Left forelimb (tissue), 1 donor: Measurements from ENCODE around the gene NEK7.

Experiments used
- DNase-seq: peaks from one replicate; pipeline ENCODE4 v3.0.0-alpha.2; 2018; ENCODE audit warnings: low spot score

The NEK7 gene

DNA sequence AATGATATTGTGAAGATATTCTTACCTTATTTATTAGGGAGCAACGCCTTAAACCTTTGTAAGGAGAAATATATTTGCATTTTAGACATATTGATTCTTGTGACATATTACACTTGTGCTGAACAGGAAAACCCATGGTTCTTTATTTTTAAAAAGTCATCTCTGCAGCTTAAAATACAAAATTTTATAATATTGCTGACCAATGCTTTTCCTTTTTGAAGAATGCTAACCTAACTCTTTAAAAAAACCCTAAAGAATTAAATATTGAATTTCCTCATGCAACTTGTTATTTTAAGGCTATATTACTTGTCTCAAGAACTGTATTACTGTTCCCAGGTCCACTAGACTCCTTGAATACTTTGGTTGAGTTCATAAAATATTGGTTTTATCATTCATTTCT, 99.0 kb downstream of the NEK7 start:
- no peak for DNase-seq

DNA sequence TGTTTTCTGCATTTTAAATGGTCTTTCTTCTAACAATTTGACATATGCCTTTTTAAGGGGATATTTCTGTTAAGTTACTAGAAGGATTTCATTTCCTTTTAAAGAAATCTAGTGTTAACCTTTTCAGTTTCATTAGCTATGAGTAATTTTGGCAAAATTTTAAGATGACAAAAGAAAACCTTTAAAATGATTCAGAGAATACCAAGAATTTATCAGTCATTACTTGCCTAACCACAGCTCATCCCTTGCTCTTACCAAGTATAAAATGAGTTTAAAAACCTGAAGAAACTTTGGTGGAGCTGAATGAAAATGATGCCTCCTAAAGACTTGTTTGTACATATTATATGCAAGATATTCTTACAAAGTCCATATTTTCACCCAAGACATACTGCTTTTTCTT, 101.7 kb downstream of the NEK7 start:
- no peak for DNase-seq

DNA sequence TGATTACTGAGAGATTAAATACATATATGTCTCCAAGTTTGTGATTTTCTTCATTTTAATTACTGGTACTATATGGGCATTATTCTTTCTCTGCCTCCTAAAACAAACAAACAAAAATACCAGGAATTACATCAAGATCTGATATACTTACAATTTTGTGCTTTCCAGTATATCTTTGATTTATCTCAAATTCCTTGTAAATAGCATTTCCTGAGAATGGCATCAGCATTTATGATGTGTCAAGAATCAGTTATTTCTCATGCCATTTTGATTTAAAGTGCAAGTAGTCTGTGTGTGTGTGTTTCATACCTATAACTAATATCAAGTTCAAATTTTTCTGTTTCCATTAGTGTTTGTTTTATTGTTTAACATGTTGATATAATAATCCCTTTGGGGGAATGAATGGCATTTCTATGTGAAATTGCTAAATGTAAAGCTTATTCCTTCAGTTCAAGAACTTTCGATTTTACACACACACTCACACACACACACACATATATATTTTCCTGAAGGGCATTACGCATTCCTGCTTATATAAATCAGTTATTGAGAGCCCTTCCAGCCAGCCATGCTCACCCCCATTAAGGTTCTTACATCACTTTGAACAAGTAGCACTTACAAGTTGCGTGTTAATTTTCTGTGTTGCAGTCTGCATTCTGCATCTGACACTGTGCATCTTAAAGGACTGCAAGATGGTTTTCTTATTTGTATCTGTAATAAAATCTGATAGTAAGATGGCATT, 102.7 kb downstream of the NEK7 start:
- no peak for DNase-seq

DNA sequence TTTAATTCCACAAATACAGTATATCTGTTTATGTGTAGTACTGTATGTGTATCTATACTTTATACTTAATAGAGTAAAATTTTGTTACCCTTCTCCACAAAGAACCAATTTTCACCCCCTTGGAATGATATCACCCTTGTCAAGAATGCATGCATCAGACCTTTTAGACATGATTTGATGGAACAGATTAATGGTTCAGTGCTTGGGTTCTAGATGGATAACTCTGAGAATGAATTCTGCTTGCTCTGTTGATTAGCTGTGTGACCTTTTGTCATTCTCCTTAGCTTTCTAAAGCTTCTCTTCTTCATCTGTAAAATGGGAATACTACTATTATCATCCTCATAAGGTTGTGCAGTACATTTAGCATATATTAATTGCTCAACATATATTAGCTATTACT, 105.1 kb downstream of the NEK7 start:
- DNase-seq: no peak

DNA sequence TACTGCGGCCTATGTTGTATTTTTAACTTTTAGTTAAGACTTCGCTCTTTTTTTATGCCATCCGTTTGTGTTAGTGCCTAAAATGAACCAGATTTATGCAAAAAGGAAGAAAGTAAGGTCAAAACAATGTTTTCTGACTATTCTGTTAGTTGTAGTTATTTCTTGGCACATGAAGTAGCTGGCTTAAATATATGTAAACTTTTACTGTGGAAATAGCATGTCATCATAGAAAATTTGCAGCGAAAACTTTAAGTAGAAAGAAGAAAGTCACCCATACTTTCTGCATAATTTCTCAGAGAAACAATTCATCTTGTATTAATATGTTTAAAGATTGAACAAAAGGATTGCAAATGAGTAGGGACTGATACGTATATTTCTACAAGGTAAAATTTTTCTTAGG, 106.4 kb downstream of the NEK7 start:
- DNase-seq: no peak

DNA sequence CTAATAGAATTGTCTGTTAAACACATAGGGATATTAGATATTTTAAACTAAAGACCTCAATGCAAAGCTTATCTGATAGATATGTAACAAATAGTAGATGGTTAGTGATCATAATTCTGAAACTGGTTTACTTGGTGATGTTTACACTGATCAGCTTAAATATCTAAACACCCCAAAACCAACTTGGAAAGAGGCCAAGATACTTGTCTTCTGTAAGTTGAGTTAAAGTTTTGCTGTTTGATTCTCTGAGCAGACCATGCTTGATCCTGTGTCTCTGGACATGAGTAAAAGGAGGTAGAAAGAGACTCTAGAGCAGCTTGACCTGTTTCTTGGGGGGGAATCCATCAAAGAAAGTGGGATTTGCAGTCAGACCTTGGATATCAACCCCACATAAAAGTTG, 107.5 kb downstream of the NEK7 start:
- DNase-seq: no peak

DNA sequence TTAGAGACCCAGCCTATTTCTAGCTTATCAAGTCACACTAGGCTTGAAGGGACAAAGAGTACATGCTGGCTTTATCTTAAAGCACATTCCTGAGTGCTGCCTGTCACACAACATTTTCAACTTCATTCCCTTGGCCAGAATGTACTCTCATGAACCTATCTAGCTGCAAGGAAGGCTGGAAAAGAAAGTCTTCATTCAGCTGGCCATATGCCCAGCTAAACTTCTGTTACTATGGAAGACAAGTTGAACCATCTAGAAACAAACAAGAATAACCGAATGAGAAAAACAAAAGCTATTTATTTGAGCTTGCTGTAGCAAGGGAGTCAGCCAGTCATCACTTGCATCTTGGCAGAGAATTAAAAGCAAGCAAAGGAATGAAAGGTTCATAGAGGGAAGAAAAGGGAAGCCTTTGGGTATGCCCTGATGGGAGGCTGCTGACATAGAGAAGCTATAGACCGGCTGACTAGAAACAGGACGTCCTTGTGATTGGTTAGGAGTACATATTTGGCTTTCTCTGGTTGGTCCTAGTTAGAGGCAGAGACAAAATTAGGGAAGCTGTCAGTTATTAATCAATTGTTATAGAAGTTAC, 108.4 kb downstream of the NEK7 start:
- DNase-seq: no peak

DNA sequence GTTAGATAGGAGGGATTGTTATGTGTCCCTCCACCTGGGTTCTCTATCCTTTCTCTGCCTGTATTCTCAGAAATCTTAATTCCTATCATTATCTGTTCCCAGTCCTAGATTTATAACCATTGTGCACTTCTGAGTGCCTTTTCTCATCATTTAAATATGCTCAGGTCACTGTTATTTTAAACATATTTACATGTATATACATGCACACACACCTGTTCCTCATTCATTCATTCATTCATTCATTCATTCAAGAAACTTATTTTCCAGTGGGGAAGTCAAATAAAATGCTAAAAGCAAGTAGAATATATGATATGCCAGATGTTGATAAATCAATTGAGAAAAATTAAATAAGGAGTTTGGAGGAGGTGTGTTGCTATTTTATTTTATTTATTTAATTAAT, 110.3 kb downstream of the NEK7 start:
- DNase-seq: no peak

DNA sequence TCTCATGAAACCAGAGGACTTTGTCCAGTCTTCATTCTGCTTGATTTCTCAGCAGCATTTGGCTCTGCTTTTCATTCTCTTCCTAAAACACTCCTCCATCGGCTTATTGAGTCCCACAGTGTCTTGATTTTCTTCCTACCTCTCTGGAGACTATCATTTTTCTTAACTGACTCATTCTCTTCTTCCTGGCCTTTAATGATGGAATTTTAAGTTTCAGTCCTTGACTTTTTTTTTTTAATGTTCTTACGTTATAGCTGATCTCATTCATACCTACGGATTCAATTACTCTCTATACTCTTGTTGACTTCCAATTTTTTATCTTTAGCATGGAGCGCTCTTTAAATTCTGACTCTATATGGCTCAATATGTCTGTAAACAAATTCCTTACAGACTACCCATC, 111.1 kb downstream of the NEK7 start:
- DNase-seq: no peak

DNA sequence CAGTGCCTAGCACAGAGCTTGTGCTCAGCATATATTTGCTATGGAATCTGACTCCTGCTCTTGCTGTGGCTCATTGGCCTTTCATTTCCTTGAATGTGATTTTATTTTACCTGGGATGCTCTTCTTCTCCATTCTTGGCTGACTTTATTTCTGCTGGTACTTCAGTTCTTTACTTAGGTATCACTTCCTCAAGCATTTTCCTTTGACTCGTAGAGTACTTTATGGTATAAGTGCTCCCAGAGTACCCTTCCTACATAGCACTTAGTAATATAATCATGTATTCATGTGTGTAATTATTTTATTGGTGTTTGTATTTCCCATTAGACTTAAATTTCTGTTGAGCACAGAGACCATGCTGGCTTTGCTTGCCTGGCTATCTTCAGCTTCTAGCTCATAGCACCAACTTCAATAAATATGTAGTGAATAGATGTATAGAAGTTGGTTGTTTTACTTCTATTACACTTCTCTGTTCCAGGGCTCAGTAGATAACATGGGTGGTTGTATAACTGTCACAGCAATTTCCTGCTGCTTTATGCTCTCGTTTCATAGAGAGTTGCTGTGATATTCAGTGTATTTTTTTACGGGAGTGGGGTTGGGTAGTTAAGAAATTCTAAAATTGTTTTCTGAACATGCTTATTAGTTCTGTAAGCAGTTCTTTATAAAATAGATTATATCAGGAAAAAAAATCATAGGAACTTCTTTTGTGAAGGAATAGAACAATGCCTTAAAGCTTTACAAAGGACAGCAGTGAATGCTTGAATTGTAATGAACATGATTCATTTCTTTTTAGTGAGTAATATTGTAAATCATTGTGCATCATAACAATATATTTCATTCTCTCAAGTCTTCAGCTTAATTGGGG, 112.2 kb downstream of the NEK7 start:
- DNase-seq: no peak

DNA sequence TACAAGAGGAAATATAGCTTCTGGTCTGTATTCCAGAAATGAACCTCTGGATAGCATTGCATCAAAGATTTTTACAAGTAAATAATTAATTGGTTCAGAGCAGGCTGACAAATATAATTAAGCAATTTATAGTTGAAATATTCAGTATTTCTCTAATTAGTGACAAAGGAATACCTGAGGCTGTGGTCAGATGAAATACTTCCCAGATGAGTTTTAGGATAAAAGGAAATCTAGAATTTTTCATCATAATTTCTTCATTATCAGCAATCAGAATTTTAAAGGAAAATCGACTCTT, 112.8 kb downstream of the NEK7 start:
- no peak for DNase-seq

DNA sequence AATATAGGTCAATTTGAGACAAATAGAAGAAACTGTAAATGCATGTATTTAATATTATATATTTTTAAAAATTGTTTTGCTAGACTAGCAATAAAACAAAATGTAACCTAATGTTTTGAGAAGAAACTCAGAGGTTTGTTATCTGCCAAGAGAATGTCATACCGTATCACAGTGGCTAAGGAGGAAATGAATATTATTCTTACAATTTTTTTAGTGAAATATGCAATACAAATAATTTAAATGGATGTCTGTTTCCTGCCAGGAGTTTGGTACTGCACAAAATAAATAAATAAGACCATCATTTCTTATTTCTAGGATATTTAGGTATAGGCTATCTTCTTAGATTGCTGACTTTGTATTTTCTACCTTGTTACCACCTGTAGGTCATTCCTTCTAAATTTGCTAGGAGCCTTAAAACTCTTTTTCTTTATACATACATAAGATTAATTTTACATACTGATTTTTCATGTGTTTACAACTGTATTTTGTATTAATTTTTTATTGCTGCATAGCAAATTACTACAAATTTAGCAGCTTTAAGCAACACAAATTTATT, 113.6 kb downstream of the NEK7 start:
- no peak for DNase-seq

DNA sequence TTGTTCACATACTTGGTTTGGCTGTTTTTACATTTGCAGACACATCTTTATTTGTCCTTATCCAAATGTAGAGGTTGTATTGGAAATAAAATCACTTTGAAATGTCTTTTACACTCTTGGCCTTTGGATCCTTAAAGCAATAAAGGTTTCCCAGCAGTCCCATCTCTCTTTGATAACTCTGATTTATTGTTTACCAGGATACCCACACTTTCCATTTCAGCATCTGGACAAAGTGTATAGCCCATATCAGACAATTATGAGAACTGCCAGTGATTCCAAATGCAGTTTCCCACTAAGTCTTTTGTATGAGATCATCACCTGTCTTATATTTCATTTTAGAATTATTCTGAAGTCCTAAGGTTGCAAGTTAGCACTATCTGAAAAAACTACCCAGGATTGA, 114.7 kb downstream of the NEK7 start:
- DNase-seq: no peak

DNA sequence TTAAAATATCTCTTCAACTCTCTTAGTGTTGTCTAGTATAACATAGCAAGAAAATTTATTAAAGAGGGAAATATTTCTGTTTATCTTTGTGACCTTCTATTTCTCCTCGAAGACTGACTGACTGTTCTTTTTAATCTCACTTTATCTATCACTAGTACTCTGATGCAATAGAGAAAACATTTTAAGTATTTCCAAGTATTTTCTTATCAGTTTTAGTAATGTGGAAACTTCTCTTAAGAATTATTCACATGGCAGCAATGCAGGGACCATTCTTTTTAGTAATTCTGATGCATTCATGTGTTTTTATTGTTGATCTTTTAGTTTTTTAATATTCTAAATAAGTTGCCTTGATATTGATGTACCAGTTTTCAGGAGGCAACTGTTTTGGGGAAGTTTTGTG, 115.7 kb downstream of the NEK7 start:
- no peak for DNase-seq

DNA sequence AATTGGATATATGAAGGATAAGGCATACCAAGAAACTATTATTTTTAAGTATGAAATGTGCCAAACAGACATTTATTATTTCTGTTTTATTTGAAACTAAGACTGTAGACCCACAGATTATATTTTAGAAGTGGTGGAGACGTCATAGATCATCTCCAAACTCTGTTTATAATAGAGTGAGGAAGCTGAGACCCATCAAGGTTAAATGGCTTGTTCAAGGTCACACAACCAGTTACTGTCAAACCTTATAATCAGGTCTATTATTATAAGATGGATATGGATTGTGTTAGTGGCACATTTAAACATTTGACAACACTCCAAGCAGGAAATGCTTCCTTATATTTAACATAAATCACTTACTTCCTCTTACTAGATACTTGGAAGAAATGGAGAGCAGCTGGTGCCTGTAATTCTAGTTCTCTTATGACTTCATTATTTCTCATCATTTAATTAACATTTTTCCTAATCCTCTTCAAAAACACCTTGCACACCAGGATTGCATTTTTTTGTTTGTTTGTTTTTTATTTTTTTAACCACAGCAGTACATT, 117.0 kb downstream of the NEK7 start:
- no peak for DNase-seq

DNA sequence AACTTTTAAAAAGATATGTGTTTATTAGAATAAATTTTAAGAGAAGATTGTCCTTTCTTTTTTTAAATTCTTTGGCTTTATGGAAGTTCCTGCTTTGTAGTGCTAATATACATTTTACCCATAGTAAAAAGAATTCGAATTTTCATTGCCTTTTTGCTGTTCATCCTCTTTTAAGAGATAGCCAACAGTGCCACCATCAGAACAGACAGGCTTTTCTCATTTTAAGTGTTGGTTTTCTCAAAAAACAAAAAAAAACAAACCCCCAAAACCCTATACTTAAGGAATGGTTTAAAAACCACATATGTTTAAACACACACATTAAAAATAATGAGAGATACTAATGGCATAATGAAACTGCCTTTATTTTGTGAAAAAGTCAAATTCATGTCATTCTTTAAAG, 118.8 kb downstream of the NEK7 start:
- DNase-seq: no peak

DNA sequence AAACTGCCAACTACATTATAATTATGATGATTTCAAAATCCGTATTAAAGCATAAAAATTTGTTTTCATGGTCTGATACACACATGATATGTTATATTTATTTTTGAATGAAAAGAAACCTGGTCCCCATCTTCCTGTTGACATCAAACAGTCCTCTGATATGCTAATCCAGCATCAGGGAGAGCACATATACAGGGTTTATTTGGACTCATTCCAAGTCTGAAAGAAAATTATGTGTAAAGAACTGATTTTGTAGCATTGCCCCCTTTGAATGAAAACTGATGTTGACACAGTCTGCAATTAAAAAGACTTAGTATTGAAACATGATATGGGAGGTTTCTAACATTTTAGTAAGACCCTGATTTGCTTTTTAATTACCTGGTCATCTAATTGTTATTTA, 119.4 kb downstream of the NEK7 start:
- DNase-seq: no peak

DNA sequence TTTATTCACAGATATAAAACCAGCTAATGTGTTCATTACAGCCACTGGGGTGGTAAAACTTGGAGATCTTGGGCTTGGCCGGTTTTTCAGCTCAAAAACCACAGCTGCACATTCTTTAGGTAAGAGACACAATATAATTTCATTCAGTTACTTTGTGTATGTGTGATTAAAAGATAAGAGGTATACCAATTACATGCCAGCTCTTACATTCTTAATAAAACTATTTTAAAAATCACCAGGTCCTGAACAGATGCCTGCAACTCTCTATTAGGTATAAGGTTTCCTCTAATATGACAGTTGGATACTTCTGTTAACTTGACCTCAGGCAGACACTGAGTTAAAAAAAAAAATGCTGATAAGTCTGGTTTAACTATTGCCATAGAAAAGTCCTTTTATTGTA, 122.1 kb downstream of the NEK7 start:
- no peak for DNase-seq

DNA sequence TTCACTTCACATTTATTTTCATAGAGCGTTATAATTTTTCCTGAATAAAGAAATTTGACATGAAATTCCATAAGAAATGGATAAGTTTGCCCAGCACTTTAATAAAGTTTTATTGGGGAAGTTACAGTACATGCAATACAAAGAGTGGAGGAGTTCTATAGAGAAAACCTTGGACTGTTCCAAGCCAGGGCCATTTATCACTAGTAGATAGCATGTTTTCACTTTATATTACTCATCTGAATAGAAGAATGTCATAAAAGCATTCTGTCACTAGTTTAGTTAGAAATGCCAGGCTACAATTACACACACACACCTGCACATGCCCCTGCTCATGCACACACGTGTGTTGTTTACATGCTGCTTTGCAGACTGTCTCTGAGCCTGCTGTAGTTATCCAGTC, 123.3 kb downstream of the NEK7 start:
- no peak for DNase-seq

DNA sequence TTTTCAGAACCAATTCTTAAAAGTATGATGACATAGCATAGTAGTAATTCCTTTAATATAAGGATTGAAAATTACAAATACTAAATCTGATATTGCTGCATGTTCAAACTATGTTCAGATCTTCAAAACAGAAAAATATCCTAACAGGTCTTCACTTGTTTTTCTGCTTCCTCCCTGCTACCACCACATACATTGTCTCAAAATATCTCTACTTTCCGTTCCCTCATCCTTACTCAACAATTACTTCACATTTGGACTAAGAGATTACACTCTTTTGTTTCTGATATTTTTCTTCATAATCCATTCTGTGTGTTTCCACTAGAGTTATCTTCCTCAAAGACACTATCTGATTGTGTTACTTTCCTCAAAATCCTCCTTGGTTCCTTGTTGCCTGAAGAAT, 125.1 kb downstream of the NEK7 start:
- no peak for DNase-seq

DNA sequence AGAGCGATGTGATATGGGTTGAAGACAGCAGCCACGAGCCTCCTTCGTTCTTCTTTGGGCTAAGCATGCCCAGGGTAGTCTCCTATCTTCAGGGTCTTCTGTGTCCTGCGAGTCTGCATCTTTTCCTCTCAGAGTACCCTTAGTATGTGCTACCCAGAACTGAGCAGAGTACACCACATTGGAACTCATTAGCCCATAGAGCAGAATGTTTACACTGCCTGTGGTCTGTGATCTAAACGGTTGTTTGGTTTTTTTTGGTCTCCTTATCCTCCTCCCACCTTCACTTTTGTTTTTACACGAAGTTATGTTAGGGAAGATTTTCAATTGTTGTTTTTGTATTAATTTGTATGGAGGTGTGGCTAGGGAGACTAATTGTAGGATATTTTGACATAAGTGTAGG, 126.4 kb downstream of the NEK7 start:
- no peak for DNase-seq

DNA sequence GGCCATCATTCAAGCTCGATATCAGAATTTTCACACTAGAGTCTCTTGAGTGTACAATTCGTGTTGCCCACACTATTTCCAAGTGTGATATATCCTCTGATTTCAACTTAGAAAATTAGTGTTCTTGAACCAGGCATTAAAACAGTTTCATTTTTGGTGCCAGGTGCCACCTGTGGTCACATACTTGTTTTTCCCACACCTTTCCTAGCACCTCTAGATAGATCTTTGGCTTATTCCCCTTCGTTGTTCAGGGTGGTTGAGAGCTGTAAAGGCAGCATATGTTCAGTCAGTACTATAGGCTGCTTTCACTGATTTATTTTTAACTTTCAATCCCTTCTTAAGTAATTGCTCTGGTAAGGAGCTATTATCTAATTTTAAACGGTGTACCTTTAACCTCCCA, 131.1 kb downstream of the NEK7 start:
- DNase-seq: no peak

DNA sequence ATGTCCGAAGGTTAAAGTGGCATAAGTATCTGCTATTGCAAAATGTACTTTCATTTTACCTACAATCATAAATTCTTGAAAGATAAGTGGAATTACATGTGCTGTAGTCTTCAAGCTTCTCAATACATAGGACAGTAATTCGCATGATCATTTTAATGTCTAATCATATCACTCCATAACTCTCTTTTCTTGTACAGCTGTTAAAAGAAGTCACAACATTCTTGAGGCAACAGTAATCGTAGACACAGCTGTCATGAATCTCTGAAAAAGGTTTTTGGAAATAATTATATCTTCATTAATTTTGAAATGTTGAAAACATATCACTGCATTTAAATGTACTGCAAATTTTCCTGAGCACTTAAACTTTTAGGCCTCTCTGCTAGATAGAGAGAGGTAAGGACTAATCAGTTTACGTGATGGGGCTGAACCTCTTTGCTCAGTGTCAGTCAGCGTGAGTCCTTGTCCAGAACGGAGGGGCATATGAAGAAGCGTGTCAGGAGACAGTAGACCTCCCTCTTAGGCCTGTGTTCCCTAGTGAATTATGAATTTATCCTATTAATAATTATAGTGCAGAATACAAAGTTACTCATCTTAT, 133.4 kb downstream of the NEK7 start:
- DNase-seq: no peak
